ENCODE results near the gene EFL1.

Gene EFL1

GRCh38 chr15:82146576-82146975 lies 116.0 kb downstream of the EFL1 start:
- DNase-seq, result no peak

GRCh38 chr15:82143390-82144385 lies 118.8 kb downstream of the EFL1 start:
- no peak for DNase-seq

- DNase-seq, result no peak
Measured at GRCh38 chr15:82140886-82141285, 121.6 kb downstream of the EFL1 start.

- no peak for DNase-seq
Measured at GRCh38 chr15:82139823-82140268, 122.7 kb downstream of the EFL1 start.

GRCh38 chr15:82138306-82138705 lies 124.2 kb downstream of the EFL1 start:
- no peak for DNase-seq

GRCh38 chr15:82137261-82137660 lies 125.3 kb downstream of the EFL1 start:
- DNase-seq, result no peak

GRCh38 chr15:82136120-82136519 lies 126.4 kb downstream of the EFL1 start:
- no peak for DNase-seq

GRCh38 chr15:82135638-82136037 lies 126.9 kb downstream of the EFL1 start:
- no peak for DNase-seq

- DNase-seq, result no peak
Measured at GRCh38 chr15:82134461-82134860, 128.1 kb downstream of the EFL1 start.

GRCh38 chr15:82133251-82133650 lies 129.3 kb downstream of the EFL1 start:
- DNase-seq, result no peak

GRCh38 chr15:82132742-82133141 lies 129.8 kb downstream of the EFL1 start:
- no peak for DNase-seq

- no peak for DNase-seq
Measured at GRCh38 chr15:82132096-82132495, 130.4 kb downstream of the EFL1 start.

- DNase-seq, result no peak
Measured at GRCh38 chr15:82130248-82130647, 132.3 kb downstream of the EFL1 start.

GRCh38 chr15:82129761-82130160 lies 132.8 kb downstream of the EFL1 start:
- DNase-seq, result no peak

GRCh38 chr15:82129149-82129692 lies 133.3 kb downstream of the EFL1 start:
- DNase-seq, result no peak

GRCh38 chr15:82128401-82129148 lies 134.0 kb downstream of the EFL1 start:
- DNase-seq, result no peak

GRCh38 chr15:82127581-82127980 lies 135.0 kb downstream of the EFL1 start:
- no peak for DNase-seq

GRCh38 chr15:82126346-82126745 lies 136.2 kb downstream of the EFL1 start:
- DNase-seq, result no peak

GRCh38 chr15:82124331-82125263 lies 137.9 kb downstream of the EFL1 start:
- DNase-seq, result no peak

GRCh38 chr15:82122746-82123400 lies 139.7 kb downstream of the EFL1 start:
- DNase-seq, result no peak

GRCh38 chr15:82118040-82118439 lies 144.5 kb downstream of the EFL1 start:
- DNase-seq, result no peak

GRCh38 chr15:82117296-82117695 lies 145.2 kb downstream of the EFL1 start:
- no peak for DNase-seq

All from activated gamma-delta T cell treated with Interleukin-2 at 50 U/mL for 16 hours (primary cell).